ENCODE measurements around the gene KIAA0408. TPM values are rescaled to one million over a fixed set of nuclear protein-coding genes. Genes with fewer than 3 reads are reported as not detected.

Gene KIAA0408
- total and polyA plus RNA-seq, 3 donors from 2014 or later, result 3.3 to 11.2 (median 4.1) TPM

- H3K27me3 ChIP-seq, result no peaks in the 10 kb centered on the region
- H3K4me1 ChIP-seq, result peaks cover 7% of the 10 kb centered on the region
- TF ChIP-seq, protein P1, sequence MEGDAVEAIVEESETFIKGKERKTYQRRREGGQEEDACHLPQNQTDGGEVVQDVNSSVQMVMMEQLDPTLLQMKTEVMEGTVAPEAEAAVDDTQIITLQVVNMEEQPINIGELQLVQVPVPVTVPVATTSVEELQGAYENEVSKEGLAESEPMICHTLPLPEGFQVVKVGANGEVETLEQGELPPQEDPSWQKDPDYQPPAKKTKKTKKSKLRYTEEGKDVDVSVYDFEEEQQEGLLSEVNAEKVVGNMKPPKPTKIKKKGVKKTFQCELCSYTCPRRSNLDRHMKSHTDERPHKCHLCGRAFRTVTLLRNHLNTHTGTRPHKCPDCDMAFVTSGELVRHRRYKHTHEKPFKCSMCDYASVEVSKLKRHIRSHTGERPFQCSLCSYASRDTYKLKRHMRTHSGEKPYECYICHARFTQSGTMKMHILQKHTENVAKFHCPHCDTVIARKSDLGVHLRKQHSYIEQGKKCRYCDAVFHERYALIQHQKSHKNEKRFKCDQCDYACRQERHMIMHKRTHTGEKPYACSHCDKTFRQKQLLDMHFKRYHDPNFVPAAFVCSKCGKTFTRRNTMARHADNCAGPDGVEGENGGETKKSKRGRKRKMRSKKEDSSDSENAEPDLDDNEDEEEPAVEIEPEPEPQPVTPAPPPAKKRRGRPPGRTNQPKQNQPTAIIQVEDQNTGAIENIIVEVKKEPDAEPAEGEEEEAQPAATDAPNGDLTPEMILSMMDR (IDR thresholded peaks at IDR 0.05), result no peak
- TF ChIP-seq POLR2A (IDR thresholded peaks at IDR 0.05), result no peak
- intact Hi-C loops (cut with DNase I; ENCODE audit: low total_unique reads), result no loop called here
- H3K4me3 ChIP-seq, result no peak overlapping the region
- no peak for DNase-seq
- no peak overlapping the region for H3K27ac ChIP-seq
- WGBS, 2 donors, result 53% methylated on average over 5 of the region's 5 CpGs
- H3K36me3 ChIP-seq (ENCODE audit: low read depth, missing control alignments), result no peaks in the 10 kb centered on the region
- H3K9me3 ChIP-seq, result no peaks in the 10 kb centered on the region
Observed at GRCh38 chr6:127483399-127484055, 24.3 kb upstream of the KIAA0408 start.

DNA sequence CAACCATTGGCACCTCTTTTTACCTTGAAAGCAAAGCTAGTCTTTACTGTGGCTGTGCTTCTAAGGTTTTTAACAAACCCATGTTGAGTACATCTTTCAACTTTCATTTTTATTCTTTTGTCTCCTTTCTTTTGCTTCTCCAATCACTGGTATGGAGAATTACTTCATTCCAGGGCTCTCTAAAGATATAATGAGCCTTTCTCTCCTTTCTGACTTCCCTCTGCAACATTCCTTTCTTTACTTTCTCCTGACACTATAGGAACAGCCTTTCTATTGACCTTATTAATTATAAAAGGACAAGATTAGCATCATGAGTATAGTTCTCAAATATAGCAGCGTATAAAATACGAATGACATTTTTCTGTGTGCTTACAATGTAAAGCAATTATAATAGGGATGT is 23.1 kb upstream of the KIAA0408 start:
- no peak for DNase-seq
- H3K27ac ChIP-seq, result no peak overlapping the region
- no peaks in the 10 kb centered on the region for H3K36me3 ChIP-seq (ENCODE audit: low read depth, missing control alignments)
- H3K27me3 ChIP-seq, result no peaks in the 10 kb centered on the region
- TF ChIP-seq POLR2A (IDR thresholded peaks at IDR 0.05), result no peak
- TF ChIP-seq, protein P1 (IDR thresholded peaks at IDR 0.05), result no peak
- peaks cover 7% of the 10 kb centered on the region for H3K4me1 ChIP-seq
- H3K4me3 ChIP-seq, result no peak overlapping the region
- intact Hi-C loops (cut with DNase I; ENCODE audit: low total_unique reads), result no loop called here
- no peaks in the 10 kb centered on the region for H3K9me3 ChIP-seq
- WGBS, 2 donors, result 96 to 97% methylated on average over 2 of the region's 2 CpGs

DNA sequence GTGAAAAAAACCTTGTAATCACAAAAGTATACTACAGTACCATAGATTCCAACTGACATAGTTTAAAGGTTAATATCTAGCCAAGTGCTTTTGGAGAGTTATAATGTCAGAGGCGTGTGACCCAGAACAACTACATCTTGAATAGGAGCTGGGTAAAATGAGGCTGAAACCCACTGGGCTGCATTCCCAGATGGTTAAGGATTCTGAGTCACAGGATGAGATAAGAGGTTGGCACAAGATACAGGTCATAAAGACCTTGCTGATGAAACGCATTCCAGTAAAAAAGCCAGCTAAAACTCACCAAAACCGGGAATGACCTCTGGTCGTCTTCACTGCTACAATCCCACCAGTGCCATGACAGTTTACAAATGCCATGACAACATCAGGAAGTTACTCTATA is 22.4 kb upstream of the KIAA0408 start:
- intact Hi-C loops (cut with DNase I; ENCODE audit: low total_unique reads), result no loop called here
- TF ChIP-seq, protein P1 (IDR thresholded peaks at IDR 0.05), result no peak
- TF ChIP-seq POLR2A (IDR thresholded peaks at IDR 0.05), result no peak
- 82 to 91% methylated on average over 4 of the region's 4 CpGs for WGBS, 2 donors
- no peak overlapping the region for H3K27ac ChIP-seq
- H3K4me3 ChIP-seq, result no peak overlapping the region
- no peaks in the 10 kb centered on the region for H3K27me3 ChIP-seq
- no peaks in the 10 kb centered on the region for H3K9me3 ChIP-seq
- no peaks in the 10 kb centered on the region for H3K36me3 ChIP-seq (ENCODE audit: low read depth, missing control alignments)
- H3K4me1 ChIP-seq, result peaks cover 7% of the 10 kb centered on the region
- no peak for DNase-seq

- peaks cover 7% of the 10 kb centered on the region for H3K4me1 ChIP-seq
- H3K4me3 ChIP-seq, result no peak overlapping the region
- H3K27me3 ChIP-seq, result no peaks in the 10 kb centered on the region
- H3K36me3 ChIP-seq (ENCODE audit: low read depth, missing control alignments), result no peaks in the 10 kb centered on the region
- no peak for TF ChIP-seq POLR2A (IDR thresholded peaks at IDR 0.05)
- TF ChIP-seq, protein P1 (IDR thresholded peaks at IDR 0.05), result no peak
- H3K27ac ChIP-seq, result no peak overlapping the region
- WGBS, 2 donors, result 84 to 89% methylated on average over 2 of the region's 2 CpGs
- intact Hi-C loops (cut with DNase I; ENCODE audit: low total_unique reads), result no loop called here
- H3K9me3 ChIP-seq, result no peaks in the 10 kb centered on the region
- DNase-seq, result no peak
Observed at GRCh38 chr6:127481111-127481510, 21.9 kb upstream of the KIAA0408 start.

GRCh38 chr6:127477658-127478057 is 18.5 kb upstream of the KIAA0408 start:
- Histone ChIP-seq H3K27ac (no peak overlapping the region), H3K4me3 (no peak overlapping the region), H3K27me3 (no peaks in the 10 kb centered on the region), H3K36me3 (ENCODE audit: low read depth, missing control alignments) (no peaks in the 10 kb centered on the region), H3K4me1 (no peaks in the 10 kb centered on the region), H3K9me3 (no peaks in the 10 kb centered on the region)
- WGBS, 2 donors, result 85 to 96% methylated on average over 1 of the region's 1 CpG
- no peak for TF ChIP-seq POLR2A (IDR thresholded peaks at IDR 0.05)
- TF ChIP-seq, protein P1 (IDR thresholded peaks at IDR 0.05), result no peak
- intact Hi-C loops (cut with DNase I; ENCODE audit: low total_unique reads), result no loop called here
- DNase-seq, result no peak

All from testis (tissue), 3 donors.